Progenitor cell of endocrine pancreas (in vitro differentiated cells): ENCODE results near the gene CES1. TPM values are rescaled to one million over a fixed set of nuclear protein-coding genes. Genes with fewer than 3 reads are reported as not detected.
"Not testable (repeated sequence)": the region's sequence is repeated elsewhere in the genome, so short reads cannot be mapped to it uniquely, and the experiment has no call there.

Source experiments
- DNase-seq: peaks from one replicate; pipeline ENCODE4 v3.0.0; 2021; ENCODE audit warnings: low spot score; ENCODE audit not compliant: unreplicated experiment
- H3K27ac Mint-ChIP-seq: 2 replicates; pipeline ENCODE4 v1.8.0; 2021; ENCODE audit warnings: mild to moderate bottlenecking, moderate library complexity, mixed read lengths
- H3K27me3 Mint-ChIP-seq: 2 replicates; pipeline ENCODE4 v1.8.0; 2021; ENCODE audit warnings: mixed read lengths
- H3K36me3 Mint-ChIP-seq: 2 replicates; pipeline ENCODE4 v1.8.0; 2022; ENCODE audit warnings: mixed read lengths; ENCODE audit not compliant: insufficient read depth
- H3K4me1 Mint-ChIP-seq: 2 replicates; pipeline ENCODE4 v1.8.0; 2021; ENCODE audit warnings: low read depth, mixed read lengths
- H3K4me3 Mint-ChIP-seq: 2 replicates; pipeline ENCODE4 v1.8.0; 2021; ENCODE audit warnings: low read depth, mild to moderate bottlenecking, moderate library complexity, mixed read lengths
- H3K9me3 Mint-ChIP-seq: 2 replicates; pipeline ENCODE4 v1.8.0; 2021; ENCODE audit warnings: low read depth, mixed read lengths
- total RNA-seq: library from RNA; stranded (reverse); gene quantifications from 2 replicates; pipeline ENCODE4 v1.2.1, GENCODE V29; 2021
- TF ChIP-seq, protein P1 (sequence below): fragments of 200-600 bp; sonication (generic); IDR thresholded peaks from one replicate; pipeline ENCODE4 v1.5.0; 2021; ENCODE audit warnings: antibody characterized with exemption, mild to moderate bottlenecking; ENCODE audit not compliant: unreplicated experiment

Gene CES1
- total RNA-seq, 1 donor from 2014 or later: not detected

DNA sequence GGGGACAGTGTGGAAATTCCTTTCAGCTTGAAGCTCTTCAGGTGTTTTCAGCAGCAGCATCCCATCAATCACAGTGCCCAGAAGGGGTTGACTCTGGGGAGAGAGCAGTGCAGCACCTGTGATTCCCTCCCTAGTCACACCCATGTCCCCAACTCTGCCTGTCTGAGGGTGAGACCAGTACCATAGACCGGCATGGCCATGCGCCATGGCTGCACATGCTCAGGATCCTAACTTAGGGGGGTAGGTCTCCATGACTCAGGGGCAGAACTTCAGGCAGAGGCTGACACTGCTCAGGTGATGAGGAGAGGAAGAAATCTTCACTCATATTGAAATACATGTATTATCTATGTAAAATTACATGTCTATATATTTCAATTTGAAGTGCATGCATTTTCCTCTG, 19.9 kb downstream of the CES1 start:
- Mint-ChIP-seq H3K27me3 (peaks cover 74% of the 10 kb centered on the region), H3K4me1 (peaks cover 10% of the 10 kb centered on the region), H3K27ac (no peak overlapping the region), H3K4me3 (no peak overlapping the region), H3K36me3 (no peaks in the 10 kb centered on the region), H3K9me3 (no peaks in the 10 kb centered on the region)
- TF ChIP-seq, protein P1, sequence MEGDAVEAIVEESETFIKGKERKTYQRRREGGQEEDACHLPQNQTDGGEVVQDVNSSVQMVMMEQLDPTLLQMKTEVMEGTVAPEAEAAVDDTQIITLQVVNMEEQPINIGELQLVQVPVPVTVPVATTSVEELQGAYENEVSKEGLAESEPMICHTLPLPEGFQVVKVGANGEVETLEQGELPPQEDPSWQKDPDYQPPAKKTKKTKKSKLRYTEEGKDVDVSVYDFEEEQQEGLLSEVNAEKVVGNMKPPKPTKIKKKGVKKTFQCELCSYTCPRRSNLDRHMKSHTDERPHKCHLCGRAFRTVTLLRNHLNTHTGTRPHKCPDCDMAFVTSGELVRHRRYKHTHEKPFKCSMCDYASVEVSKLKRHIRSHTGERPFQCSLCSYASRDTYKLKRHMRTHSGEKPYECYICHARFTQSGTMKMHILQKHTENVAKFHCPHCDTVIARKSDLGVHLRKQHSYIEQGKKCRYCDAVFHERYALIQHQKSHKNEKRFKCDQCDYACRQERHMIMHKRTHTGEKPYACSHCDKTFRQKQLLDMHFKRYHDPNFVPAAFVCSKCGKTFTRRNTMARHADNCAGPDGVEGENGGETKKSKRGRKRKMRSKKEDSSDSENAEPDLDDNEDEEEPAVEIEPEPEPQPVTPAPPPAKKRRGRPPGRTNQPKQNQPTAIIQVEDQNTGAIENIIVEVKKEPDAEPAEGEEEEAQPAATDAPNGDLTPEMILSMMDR: no peak
- no peak for DNase-seq

GRCh38 chr16:55811811-55812210, 21.1 kb downstream of the CES1 start:
- Mint-ChIP-seq H3K27me3 (peaks cover 63% of the 10 kb centered on the region), H3K4me3 (no peak overlapping the region), H3K4me1 (peaks cover 10% of the 10 kb centered on the region), H3K27ac (no peak overlapping the region), H3K9me3 (no peaks in the 10 kb centered on the region), H3K36me3 (no peaks in the 10 kb centered on the region)
- no peak for DNase-seq
- TF ChIP-seq, protein P1: no peak

GRCh38 chr16:55810451-55810961, 22.4 kb downstream of the CES1 start:
- peaks cover 50% of the 10 kb centered on the region for H3K27me3 Mint-ChIP-seq
- H3K4me1 Mint-ChIP-seq: peaks cover 10% of the 10 kb centered on the region
- DNase-seq: no peak
- no peak overlapping the region for H3K27ac Mint-ChIP-seq
- no peaks in the 10 kb centered on the region for H3K36me3 Mint-ChIP-seq
- TF ChIP-seq, protein P1: no peak
- no peaks in the 10 kb centered on the region for H3K9me3 Mint-ChIP-seq
- H3K4me3 Mint-ChIP-seq: no peak overlapping the region

GRCh38 chr16:55809851-55810250, 23.0 kb downstream of the CES1 start:
- H3K4me3 Mint-ChIP-seq: no peak overlapping the region
- no peak for DNase-seq
- H3K4me1 Mint-ChIP-seq: peaks cover 10% of the 10 kb centered on the region
- no peaks in the 10 kb centered on the region for H3K36me3 Mint-ChIP-seq
- TF ChIP-seq, protein P1: no peak
- H3K27ac Mint-ChIP-seq: peak overlapping the region; percentile 14
- H3K9me3 Mint-ChIP-seq: no peaks in the 10 kb centered on the region
- H3K27me3 Mint-ChIP-seq: peaks cover 43% of the 10 kb centered on the region

GRCh38 chr16:55809386-55809785, 23.5 kb downstream of the CES1 start:
- Mint-ChIP-seq H3K4me3 (no peak overlapping the region), H3K36me3 (no peaks in the 10 kb centered on the region), H3K4me1 (peaks cover 7% of the 10 kb centered on the region), H3K27me3 (peaks cover 39% of the 10 kb centered on the region), H3K9me3 (no peaks in the 10 kb centered on the region), H3K27ac (no peak overlapping the region)
- TF ChIP-seq, protein P1: no peak
- no peak for DNase-seq

DNA sequence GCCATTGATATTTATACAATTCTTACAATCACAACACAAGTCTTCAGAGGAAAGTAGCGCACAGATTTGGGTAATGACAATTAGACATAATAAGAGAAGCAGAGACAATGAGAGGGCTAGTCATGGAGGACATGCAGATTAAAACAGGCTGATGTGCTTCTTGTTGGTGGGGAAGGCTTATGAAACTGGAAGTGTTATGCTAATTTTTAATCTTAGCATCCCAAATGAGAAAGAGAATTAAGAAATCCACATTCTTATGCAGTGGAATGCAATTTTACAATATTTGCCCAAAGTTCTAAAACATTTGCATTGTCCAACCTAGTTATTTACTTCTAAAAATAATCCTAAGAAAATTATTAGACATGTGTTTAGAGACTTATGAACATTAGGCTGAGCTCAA, 24.6 kb downstream of the CES1 start:
- H3K4me1 Mint-ChIP-seq, H3K27ac Mint-ChIP-seq, DNase-seq, H3K9me3 Mint-ChIP-seq, H3K4me3 Mint-ChIP-seq, H3K36me3 Mint-ChIP-seq: not testable (repeated sequence)
- H3K27me3 Mint-ChIP-seq: peaks cover 36% of the 10 kb centered on the region

- not testable (repeated sequence) for H3K27me3 Mint-ChIP-seq, H3K9me3 Mint-ChIP-seq, H3K4me3 Mint-ChIP-seq, H3K27ac Mint-ChIP-seq, DNase-seq, H3K36me3 Mint-ChIP-seq, H3K4me1 Mint-ChIP-seq
Measured at GRCh38 chr16:55805104-55805503, 27.8 kb downstream of the CES1 start.

DNA sequence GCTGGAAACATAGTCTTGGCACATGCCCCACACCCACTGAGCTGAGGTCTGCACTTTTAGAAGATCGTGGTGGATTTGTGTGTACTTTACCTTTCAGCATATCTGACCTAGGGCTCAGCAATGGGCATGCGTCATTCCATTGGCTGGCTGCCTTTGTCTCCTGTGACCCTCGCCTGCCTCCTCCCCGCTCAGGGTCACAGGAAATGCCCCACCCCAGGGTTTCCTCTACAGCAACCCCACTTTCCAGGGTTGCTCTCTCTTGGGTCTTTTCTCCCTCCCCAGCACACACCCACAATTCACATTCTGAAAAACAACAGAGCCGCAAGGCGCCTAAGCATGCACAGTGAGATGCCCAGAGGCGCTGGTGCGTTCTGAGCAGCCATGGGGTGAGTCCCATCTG, 29.2 kb downstream of the CES1 start:
- not testable (repeated sequence) for H3K27ac Mint-ChIP-seq, H3K4me1 Mint-ChIP-seq, H3K4me3 Mint-ChIP-seq, H3K9me3 Mint-ChIP-seq, H3K36me3 Mint-ChIP-seq, H3K27me3 Mint-ChIP-seq, DNase-seq

GRCh38 chr16:55792934-55793374, 39.9 kb downstream of the CES1 start:
- DNase-seq, H3K27ac Mint-ChIP-seq: not testable (repeated sequence)

More at GRCh38 chr16:55792934-55793374, 39.9 kb downstream of the CES1 start:
- not testable (repeated sequence) for H3K9me3 Mint-ChIP-seq, H3K4me1 Mint-ChIP-seq, H3K36me3 Mint-ChIP-seq, H3K4me3 Mint-ChIP-seq, H3K27me3 Mint-ChIP-seq
